HG03378 (cell line): ENCODE measurements around the gene TCF12.
"Not testable (repeated sequence)": the region's sequence is repeated elsewhere in the genome, so short reads cannot be mapped to it uniquely, and the experiment has no call there.

ENCODE experiments used
- ATAC-seq: cut with Tn5 transposase; IDR thresholded peaks from one replicate; pipeline ENCODE4 v1.9.1; 2021; ENCODE audit warnings: mild to moderate bottlenecking, moderate library complexity; ENCODE audit not compliant: unreplicated experiment

The TCF12 gene

GRCh38 chr15:56915888-56916287, 2.6 kb upstream of the TCF12 start:
- no peak for ATAC-seq

DNA sequence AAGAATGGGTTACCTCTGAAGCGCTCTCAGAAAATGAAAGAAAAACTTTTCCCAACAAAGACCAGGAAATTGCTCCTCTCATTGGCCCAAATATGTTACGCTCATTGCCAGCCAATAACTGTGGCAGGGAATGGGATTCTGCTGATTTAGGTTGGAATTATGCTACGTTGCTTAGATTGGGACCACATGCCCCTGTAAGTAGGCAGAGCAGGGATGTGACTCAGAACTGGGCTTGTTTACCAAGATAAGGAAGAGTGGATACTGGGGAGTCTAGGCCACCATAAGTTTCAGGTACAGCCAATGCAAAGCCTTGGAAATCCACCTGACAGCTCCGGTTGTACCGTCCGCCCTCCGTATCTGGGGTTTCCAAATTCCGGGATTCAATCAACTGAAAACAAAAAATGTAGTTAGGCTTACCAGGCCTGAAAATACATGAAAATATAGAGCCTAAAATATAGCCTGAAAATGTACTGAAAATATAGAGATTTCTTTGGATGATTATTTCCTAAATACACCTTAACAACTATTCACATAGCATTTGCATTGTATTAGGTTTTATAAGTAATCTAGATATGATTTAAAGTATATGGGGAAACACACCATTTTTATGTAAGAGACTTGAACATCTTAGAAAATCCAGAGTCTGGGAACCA, 1.5 kb upstream of the TCF12 start:
- no peak for ATAC-seq

DNA sequence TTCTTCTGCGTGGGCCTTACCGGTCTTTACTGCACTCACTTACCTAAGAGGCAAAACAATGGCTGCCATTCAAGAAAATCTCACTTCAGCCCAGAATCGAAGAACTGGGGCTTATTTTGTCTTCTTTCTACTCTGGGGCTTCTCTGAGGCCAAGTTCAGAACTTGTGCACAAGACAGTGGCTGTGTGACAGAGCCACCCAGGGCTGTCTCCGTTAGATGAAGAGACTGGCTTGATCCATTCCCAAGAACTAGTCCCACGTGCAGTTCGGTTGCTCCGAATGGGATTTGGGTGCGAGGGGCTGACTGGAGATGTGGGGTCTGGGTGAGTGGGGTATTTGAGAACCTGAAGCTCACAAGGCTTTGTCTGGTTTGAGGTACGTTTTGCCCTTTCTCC, 795 bp upstream of the TCF12 start:
- no peak for ATAC-seq

- no peak for ATAC-seq
These were observed 676 bp downstream of the TCF12 start for GRCh38 chr15:56919031-56919608.

DNA sequence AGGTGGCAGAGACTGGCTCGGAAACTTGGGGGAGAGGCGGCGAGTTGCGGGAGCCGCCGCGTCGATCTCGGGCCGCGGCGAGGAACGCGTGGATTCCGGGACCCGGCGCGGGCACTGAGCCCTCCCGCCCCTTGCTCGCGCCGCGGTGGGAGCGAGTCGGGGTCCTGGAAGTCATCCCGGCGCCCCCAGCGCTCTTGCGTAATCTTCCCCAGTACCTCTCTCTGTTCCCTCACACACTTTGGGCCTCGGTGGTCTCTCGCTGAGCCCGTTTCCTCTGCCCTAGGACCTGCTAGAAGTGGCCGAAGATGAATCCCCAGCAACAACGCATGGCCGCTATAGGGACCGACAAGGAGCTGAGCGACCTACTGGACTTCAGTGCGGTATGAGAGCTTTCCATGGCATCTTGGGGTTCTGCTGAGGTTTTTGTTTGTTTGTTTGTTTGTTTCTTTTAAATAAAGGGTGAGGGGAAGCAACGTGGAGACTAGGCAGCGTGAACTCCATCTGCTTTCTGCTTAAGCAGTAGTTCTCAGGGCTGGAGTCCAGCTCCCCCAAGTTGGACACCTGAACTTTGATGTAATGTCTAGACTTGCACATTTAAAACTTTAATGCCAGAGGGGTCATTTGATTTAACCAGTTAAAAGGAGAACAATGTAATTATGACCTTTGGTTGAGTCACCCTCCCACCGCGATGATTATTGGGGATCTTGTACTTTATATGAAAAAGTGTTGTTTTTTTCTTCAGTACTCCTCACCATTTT, 1.3 kb downstream of the TCF12 start:
- no peak for ATAC-seq

- ATAC-seq: no peak
These were observed 1.9 kb downstream of the TCF12 start for GRCh38 chr15:56920367-56920627.

- ATAC-seq: no peak
These were observed 4.7 kb downstream of the TCF12 start for GRCh38 chr15:56923174-56923591.

DNA sequence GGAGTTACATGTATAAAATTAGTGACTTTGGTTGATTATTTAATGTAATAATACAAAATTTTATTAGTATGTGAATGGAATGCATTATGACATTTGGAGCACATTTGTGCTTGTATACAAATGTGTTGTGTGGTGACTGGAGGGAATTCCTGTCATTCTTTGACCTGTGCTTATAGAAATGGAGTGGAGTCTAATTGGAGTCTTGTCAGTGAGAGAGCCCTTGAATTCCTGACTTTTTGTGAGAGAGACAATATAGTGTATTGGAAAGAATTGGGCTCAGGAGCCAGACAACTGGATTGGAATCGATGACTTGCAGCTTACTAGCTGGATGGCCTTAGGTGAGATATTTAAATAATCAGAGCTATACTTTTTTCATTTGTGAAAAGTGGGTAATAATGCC, 9.4 kb downstream of the TCF12 start:
- ATAC-seq: no peak

GRCh38 chr15:56929399-56929798, 11.0 kb downstream of the TCF12 start:
- no peak for ATAC-seq

GRCh38 chr15:56929933-56930332, 11.5 kb downstream of the TCF12 start:
- ATAC-seq: no peak

GRCh38 chr15:56930669-56931313, 12.3 kb downstream of the TCF12 start:
- ATAC-seq: no peak

DNA sequence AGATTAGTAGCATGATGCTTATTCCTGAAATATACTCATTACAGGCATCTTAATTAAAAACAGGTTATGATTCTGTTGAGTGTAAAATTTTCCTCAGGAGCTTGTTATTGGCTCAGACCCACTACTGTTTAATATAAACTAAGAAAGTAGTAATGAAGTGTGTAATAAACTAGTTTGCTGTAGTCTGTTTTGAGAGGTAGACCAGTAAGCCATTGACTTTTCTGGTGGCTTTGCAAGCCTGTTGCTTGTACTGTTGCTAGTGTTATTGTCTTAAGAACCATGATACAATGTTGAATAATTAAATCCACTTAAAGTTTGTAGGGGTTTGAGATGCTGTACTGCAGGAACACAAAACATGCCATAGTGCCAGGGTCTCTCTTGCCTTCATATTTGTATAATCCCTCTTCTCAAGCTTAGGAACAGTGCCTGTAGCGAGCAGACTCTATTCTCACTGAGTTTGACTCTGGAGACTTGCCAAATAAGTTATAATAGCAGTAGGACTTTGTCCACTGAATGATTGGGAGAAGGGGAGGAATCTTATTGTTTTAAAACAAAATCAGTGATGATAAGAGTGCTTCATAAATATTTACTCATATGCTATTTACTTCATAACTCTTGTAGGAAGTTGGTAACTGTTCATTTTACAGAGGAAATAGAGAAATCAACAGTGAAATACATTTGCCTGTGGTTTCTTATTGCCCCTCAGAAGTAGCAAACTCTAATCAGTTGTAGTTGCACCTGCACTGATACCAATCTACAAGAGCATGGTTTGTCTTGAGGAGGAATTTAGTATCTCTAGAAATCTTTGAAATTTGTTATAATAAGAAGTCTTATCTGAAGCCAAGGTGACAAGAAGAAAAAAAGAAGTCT, 13.4 kb downstream of the TCF12 start:
- no peak for ATAC-seq

GRCh38 chr15:56932509-56932868, 14.0 kb downstream of the TCF12 start:
- ATAC-seq: not testable (repeated sequence)

DNA sequence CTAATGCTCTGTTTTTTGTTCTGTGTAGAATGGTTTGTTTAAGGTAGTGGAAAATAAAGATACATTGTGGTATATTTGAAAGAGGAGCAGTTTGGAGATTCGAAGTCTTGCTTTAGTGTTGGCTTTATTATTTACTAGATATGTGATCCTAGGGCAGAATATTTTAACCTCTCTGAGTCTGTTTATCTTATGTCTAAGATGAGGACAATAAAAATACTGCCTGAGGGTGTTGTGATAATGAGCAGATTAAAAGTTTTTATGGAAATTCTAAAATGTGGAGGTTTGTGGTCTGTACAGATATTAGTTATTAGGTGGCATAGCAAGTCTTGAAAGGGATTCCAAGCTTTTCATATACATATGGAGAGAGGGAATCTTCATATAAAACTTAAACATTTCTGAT, 15.0 kb downstream of the TCF12 start:
- no peak for ATAC-seq

GRCh38 chr15:56933811-56934210, 15.4 kb downstream of the TCF12 start:
- no peak for ATAC-seq

DNA sequence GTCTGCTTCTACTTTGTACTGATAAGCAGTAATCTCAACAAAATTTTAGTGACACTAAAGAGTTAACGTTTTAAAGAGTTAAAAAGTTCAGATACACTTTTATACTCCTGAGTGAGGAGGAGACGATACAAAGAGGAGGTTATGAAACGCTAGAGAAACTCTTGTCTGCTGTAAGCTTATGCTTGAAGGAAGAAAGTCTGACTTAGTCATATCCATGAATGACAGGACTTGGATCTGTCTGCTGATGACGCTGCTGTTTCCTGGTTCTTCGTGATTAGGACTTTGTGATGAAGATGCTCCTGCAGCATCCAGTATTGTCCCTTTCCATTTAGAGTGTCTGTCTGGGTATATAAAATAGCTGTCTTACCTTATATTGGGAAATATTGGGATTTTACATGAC, 15.8 kb downstream of the TCF12 start:
- ATAC-seq: no peak

- no peak for ATAC-seq
These were observed 18.5 kb downstream of the TCF12 start for GRCh38 chr15:56936929-56937328.

GRCh38 chr15:56939257-56939656, 20.8 kb downstream of the TCF12 start:
- ATAC-seq: no peak

- no peak for ATAC-seq
These were observed 21.9 kb downstream of the TCF12 start for GRCh38 chr15:56940388-56940787.

GRCh38 chr15:56942118-56942517, 23.7 kb downstream of the TCF12 start:
- no peak for ATAC-seq

- ATAC-seq: no peak
These were observed 25.0 kb downstream of the TCF12 start for GRCh38 chr15:56943403-56943802.
